HG02981 (cell line): ENCODE data around the gene NPVF.

Source experiments
- ATAC-seq: cut with Tn5 transposase; IDR thresholded peaks from one replicate; pipeline ENCODE4 v1.9.1; 2021; ENCODE audit warnings: mild to moderate bottlenecking, moderate library complexity; ENCODE audit not compliant: unreplicated experiment

Gene NPVF

GRCh38 chr7:25235471-25235870, 7.2 kb upstream of the NPVF start:
- ATAC-seq = no peak

DNA sequence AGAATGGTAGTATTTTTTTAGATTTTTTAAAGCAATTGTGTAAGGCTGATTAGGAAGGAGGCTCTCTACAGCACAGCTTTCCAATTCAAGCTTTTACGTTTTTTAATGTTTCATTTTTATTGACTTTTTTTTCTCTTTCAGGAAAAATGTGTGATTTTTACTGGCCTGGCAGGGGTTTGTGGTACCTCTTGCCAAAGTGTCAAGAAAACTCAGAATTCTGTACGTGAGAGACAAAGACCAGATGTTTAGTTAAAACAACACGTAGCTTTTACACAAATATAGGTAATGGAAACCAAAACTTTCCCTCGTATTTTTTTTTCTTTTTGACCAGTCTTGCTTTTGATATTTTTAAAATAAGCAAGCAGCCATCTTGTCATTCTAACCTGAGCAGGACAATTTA, 6.0 kb upstream of the NPVF start:
- no peak for ATAC-seq

DNA sequence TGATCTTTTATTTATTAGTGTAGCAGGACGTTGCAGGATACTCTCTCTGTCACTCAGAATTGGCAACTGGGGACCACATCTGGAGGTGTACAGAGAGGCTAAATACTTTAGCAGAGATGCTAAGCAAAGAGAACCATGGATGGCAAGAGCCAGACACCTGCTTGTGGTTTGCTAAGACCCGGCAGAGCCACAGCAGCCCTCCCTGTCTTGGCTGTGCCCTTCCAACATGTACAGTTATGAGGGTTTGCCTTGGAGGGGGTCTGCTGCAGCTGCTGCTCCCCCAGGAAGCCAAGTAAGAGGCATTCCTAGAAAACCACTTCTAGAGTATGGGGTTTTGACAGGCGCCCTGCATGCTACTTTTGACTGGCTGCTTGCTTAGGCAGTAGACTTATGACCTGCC, 5.1 kb downstream of the NPVF start:
- no peak for ATAC-seq

GRCh38 chr7:25222666-25223065, 5.6 kb downstream of the NPVF start:
- ATAC-seq = no peak

DNA sequence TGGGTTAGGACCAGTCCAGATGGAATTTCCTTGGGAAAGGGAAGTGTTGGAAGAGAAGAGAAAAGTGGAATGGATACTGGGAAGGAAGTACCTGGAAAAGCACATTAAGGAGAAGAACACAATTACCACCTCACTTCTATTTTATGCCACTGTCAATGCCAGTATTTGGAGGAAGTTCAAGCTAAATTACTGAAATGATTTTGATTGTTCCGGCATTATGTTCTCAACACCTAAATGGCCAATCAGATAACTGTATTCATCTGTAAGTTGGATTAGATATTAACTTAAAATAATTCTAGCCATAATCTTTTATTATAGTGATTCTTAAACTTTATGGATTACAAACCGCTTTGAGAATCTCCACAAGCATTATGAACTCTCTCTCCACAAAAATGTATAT, 7.3 kb downstream of the NPVF start:
- ATAC-seq = no peak

DNA sequence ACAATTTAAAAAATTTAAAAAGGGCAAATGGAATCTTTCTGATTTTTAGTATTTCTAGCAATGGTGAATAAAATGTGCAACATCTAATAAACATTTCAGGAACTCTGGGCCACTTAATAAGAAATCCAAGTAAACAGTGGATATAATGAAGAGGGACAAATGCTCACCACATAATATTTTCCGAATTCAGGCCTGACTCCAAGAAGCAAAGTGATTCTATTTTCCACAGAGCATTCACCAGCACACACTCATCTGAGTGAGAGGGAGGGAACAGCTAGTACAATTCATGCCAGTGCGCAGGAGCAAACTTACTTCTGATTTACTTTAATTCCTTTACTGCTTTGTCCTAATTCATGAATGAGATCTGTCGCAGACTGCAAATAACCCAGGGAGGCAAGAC, 10.1 kb downstream of the NPVF start:
- ATAC-seq = no peak

- ATAC-seq = no peak
Observed at GRCh38 chr7:25216837-25217236, 11.4 kb downstream of the NPVF start.

DNA sequence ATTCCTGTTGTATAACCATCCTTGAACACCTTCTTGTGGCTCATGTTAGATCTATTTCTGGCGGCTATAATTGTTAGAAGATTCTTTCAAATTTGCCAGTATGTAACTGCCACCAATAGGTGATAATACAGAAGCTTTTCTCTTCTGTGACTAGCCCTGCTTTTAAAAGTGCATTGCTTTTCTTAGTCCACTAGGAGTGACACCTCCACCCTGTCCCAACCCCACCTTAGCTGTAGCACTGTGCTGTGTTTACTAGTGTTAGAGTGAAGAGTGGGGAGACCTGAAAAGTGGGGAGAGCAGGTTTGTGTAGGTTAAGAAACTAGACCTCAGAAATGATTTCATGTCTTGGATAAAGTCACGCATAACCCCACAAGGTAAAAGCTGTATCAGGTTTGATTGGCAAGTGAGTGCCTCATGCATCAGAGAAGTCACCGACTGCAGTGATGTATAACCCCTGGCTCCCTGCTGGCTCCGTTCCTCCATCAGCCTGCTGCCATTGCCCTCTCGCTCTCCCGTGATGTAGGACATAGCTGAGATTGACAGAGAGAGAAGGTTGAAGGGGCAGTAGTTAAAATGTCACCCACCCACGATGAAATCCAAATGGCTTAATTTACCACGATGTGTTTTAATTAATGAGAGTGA, 12.5 kb downstream of the NPVF start:
- ATAC-seq = no peak

GRCh38 chr7:25208525-25209221, 19.6 kb downstream of the NPVF start:
- no peak for ATAC-seq

DNA sequence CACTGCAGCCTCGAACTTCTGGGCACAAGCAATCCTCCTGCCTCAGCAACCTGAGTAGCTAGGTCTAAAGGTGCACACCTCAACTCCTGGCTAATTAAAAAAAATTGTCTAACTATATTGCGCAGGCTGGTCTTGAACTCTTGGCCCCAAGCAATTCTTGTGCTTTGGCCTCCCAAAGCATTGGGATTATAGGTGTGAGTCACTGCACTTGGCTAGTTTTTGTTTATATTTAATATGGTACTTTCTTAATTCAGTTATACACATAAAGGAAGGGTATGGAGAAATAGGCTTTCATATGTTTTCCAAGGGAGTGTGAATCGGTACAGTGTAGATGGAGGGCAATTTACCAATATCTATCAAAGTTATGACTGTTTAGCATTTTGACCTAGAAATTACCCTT, 20.4 kb downstream of the NPVF start:
- ATAC-seq = no peak

DNA sequence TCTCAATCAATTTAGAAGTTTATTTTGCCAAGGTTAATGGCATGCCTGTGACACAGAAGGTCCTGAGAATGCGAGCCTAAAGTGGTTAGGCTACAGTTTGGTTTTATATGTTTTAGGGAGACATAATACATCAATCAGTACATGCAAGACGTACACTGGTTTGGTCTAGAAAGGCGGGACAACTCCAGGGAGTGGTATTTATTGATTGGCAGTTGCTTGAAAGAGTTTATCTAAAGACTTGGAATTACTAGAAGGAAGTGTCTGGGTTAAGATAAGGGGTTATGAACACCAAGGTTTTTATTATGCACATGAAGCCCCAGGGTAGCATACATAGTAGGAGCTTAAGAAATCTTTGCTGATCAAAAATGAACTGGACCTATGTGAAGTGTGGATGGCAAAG, 21.5 kb downstream of the NPVF start:
- ATAC-seq = no peak

DNA sequence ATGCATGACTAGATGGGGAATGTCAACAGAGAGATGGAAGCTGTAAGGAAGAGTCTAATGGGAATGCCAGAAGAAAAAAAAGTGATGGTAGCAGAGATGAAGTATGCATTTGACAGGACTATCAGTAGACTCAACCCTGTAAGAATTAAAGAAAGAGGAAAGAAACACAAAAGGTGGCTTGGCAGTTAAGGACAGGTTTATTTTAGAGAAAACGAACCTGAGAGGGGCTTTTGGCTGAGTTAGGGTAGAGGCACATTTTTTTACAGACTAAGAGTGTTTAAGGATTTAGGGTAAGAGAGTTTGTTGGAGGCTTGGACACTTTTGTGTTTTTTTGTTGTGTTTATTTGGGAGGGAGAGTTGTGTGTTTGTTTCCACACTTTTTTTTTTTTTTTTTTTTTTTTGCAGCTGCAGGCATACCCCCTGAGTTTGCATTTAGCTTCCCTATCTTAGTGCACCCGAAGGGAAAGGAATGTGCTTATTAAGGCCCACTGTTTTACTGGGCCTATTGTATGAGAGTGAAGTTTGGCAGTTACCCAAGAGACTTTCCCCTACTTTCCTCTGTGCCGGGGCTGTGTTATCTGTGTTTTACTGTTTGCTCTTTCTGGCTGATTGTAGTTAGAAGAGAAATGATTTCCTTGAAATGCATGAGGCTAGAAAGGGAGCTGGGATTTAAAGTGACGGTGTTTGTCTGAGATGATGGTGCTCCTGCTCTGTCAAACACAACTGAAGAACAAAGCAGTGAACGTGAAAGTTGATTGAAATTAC, 32.0 kb downstream of the NPVF start:
- no peak for ATAC-seq

DNA sequence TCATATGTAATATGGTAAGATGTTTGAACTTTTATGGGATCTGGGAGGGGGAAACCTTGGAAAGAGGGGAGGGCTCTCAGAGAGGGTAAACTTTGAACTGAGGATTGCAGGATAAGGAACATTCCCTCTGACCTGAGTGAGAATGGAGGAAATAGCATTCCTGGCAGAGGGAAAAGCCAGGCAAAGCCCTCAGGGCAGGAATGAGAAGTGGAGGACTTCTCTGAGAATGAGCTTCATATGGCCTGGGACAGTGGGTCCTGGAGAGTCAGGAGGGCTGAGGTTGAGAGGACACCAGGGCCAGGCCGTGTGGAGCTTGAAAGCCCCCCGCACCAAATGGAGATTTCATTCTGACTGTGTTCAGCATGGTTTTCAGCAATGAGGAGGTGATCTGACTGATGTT, 34.2 kb downstream of the NPVF start:
- ATAC-seq = no peak

DNA sequence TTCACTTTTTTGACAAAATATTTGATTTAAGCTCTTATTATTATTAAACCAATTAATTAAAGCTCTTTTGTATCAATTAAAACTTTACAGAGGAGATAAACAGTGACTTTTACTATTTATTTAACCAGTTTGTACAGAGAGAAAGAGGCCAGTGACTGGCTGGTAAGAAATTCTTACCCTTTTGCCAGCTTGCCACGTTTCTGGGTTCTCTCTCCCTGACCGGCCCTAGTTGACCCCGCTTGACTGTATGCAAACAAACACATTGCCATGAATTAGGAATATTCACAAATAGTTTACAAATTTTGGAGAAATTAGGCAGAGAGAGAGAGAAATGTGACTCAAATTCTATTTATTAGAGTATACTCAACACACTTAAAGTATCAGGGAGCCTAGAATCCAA, 36.2 kb downstream of the NPVF start:
- no peak for ATAC-seq

GRCh38 chr7:25189197-25189596, 39.1 kb downstream of the NPVF start:
- ATAC-seq = no peak

GRCh38 chr7:25187932-25188331, 40.4 kb downstream of the NPVF start:
- ATAC-seq = no peak

DNA sequence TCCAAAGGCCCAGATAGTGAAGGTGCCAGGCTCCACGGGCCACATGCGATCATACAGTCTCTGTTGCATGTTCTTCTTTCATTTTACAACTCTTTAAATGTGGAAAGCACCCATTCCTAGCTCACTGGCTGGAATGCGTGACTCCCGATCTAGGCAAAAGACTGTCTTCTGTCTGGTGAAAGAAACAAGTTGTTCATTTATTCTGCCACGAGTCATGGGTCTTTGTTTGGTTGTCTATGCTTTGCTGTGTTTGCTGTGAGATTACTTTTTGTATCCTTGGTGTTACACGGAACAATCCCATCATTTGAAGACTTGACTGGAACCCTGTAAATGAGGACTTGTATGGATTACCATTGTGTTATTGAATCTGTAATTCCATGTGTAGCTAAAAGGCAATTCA, 41.9 kb downstream of the NPVF start:
- no peak for ATAC-seq

DNA sequence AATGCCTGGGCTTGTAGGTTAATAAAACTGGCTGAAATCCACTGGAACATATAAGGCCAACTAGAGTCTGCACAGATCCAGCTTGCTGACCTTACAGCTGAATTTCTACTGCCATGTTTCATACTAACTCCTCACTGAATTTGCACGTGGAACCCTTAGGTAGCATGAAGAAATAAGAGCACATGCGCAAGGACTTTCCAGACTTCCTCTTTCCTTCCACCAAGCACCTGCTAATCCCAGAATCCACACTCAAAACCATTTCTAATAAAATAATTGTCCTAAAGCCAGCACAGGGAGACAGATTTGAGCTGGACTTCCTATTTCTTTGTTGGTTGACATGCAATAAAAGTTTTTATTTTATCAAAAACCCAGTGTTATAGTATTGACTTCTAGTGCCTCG, 46.8 kb downstream of the NPVF start:
- ATAC-seq = no peak

- ATAC-seq = no peak
Observed at GRCh38 chr7:25180946-25181345, 47.3 kb downstream of the NPVF start.

GRCh38 chr7:25180592-25180923, 47.7 kb downstream of the NPVF start:
- peak; percentile 25 for ATAC-seq

DNA sequence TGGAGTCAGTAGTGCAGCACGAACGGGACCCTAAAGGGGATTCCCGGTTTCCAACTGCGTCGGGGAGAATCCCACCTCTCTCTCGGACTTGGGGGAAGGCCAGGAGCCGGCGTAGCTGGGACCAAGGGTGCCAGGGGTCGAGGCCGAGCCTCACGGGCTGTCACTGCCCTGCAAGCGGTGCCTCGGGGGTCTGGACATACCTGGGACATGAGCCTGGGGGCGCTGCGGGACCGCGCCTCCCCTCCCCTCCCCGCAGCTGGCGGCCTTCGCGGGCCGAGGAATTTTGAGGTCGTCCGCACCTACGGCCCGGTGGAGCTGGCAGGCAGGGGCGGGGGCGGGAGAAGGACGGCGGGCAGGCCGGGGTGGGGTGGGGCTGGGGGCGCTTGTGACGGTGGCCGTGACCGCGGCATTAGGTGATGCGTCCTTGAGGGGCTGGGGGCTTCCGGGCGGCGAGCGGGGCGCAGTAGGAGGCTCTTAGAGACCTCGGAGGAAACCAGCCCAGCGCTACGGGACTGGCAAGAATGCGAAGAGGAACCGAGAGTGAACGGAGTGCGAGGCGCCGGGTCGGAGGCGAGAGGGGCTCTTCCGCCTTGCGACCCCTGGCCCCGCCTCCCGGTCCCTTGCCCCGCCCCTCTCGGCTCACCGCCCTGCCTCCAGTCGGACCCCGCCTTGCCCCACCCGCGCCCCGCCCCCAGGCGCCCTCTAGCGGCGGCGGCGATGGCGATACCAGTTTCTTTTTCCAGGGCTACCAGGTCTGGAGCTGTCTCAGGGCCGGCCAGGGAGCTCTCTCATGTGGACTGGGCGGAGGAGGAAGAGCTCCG, 48.3 kb downstream of the NPVF start:
- peak; percentile 96 for ATAC-seq
